Mammary epithelial cell (primary cell): ENCODE data around the gene TECPR2.

Source experiments
- CTCF ChIP-seq, 2 donors: IDR thresholded peaks in 1 of 2; conservative IDR thresholded peaks in 1 of 2; 2 replicates each; pipeline ENCODE4 v1.5.1; 2011 to 2012; ENCODE audit warnings: inconsistent platforms in 2 of 2, low read length in 2 of 2, mild to moderate bottlenecking in 2 of 2, control low read depth in 1 of 2, low read depth in 1 of 2; ENCODE audit not compliant: insufficient read depth in 1 of 2; ENCODE audit errors: extremely low read depth in 1 of 2
- EZH2 ChIP-seq: IDR thresholded peaks from 2 replicates; pipeline ENCODE4 v1.6.1; 2012; ENCODE audit warnings: low read length, inconsistent platforms, borderline replicate concordance

GRCh38 chr14:102481371-102481770 is 118.6 kb downstream of the TECPR2 start:
- no peak for TF ChIP-seq CTCF (conservative IDR thresholded peaks at IDR 0.05 in 1 of 2, IDR thresholded peaks at IDR 0.05 in 1 of 2; ENCODE audit: extremely low read depth in 1 of 2, insufficient read depth in 1 of 2, low read depth in 1 of 2, low read length in 2 of 2)
- no peak for TF ChIP-seq EZH2
